MM.1S (cell line): ENCODE data around the gene NTM.

Experiments used
- DNase-seq: peaks from one replicate; pipeline ENCODE4 v3.0.0-alpha.2; 2015
- H2AFZ ChIP-seq: fragments of 300-600 bp; sonication (generic); 2 replicates; pipeline ENCODE4 v1.6.0; 2016; ENCODE audit warnings: antibody characterized with exemption, low read length
- H3F3A ChIP-seq: fragments of 300-600 bp; sonication (generic); 2 replicates; pipeline ENCODE4 v1.6.1; 2016; ENCODE audit warnings: mild to moderate bottlenecking, antibody characterized with exemption, low read length, moderate library complexity, mixed read lengths; ENCODE audit not compliant: insufficient read depth
- H3K27ac ChIP-seq: fragments of 300-600 bp; sonication (generic); 2 replicates; pipeline ENCODE4 v1.5.1; 2016; ENCODE audit warnings: mild to moderate bottlenecking, low read length
- H3K27me3 ChIP-seq: fragments of 300-600 bp; sonication (generic); replicated peaks from 2 replicates; pipeline ENCODE4 v1.6.0; 2016; ENCODE audit warnings: low read length; ENCODE audit not compliant: insufficient read depth
- H3K36me3 ChIP-seq: fragments of 300-600 bp; sonication (generic); replicated peaks from 2 replicates; pipeline ENCODE4 v1.6.1; 2016; ENCODE audit warnings: mild to moderate bottlenecking, low read length, mixed read lengths; ENCODE audit not compliant: insufficient read depth
- H3K4me1 ChIP-seq: fragments of 300-600 bp; sonication (generic); 2 replicates; pipeline ENCODE4 v1.6.1; 2016; ENCODE audit warnings: low read length, mixed read lengths
- H3K4me2 ChIP-seq: fragments of 300-600 bp; sonication (generic); 2 replicates; pipeline ENCODE4 v1.6.0; 2016; ENCODE audit warnings: low read depth, low read length
- H3K4me3 ChIP-seq: fragments of 300-600 bp; sonication (generic); 2 replicates; pipeline ENCODE4 v1.5.1; 2016; ENCODE audit warnings: low read length, mixed read lengths
- H3K79me2 ChIP-seq: fragments of 300-600 bp; sonication (generic); 2 replicates; pipeline ENCODE4 v1.6.1; 2016; ENCODE audit warnings: mixed run types, low read length, mixed read lengths
- H3K9ac ChIP-seq: fragments of 300-600 bp; sonication (generic); 2 replicates; pipeline ENCODE4 v1.6.1; 2016; ENCODE audit warnings: low read length, mixed read lengths
- H3K9me2 ChIP-seq: fragments of 300-600 bp; sonication (generic); replicated peaks from 2 replicates; pipeline ENCODE4 v1.6.1; 2016; ENCODE audit warnings: mild to moderate bottlenecking, low read length, mixed read lengths; ENCODE audit not compliant: insufficient read depth
- H3K9me3 ChIP-seq: fragments of 300-600 bp; sonication (generic); replicated peaks from 2 replicates; pipeline ENCODE4 v1.6.1; 2016; ENCODE audit warnings: mild to moderate bottlenecking, low read length, mixed read lengths; ENCODE audit not compliant: insufficient read depth
- H4K20me1 ChIP-seq: fragments of 300-600 bp; sonication (generic); 2 replicates; pipeline ENCODE4 v1.6.1; 2016; ENCODE audit warnings: mild to moderate bottlenecking, low read length, moderate library complexity, mixed read lengths; ENCODE audit not compliant: insufficient read depth
- CTCF ChIP-seq: fragments of 300-600 bp; sonication (generic); IDR thresholded peaks from 2 replicates; pipeline ENCODE4 v1.5.1; 2016; ENCODE audit warnings: antibody characterized with exemption, low read length, mixed read lengths
- EZH2 ChIP-seq: fragments of 300-600 bp; sonication (generic); optimal IDR thresholded peaks from 2 replicates; pipeline ENCODE3; 2017; ENCODE audit warnings: low read depth, mild to moderate bottlenecking, antibody characterized with exemption, low read length, mixed read lengths
- EZH2phosphoT487 ChIP-seq: fragments of 300-600 bp; sonication (generic); IDR thresholded peaks from 2 replicates; pipeline ENCODE4 v1.6.1; 2018; ENCODE audit warnings: antibody characterized with exemption, low read length

The NTM gene

GRCh38 chr11:132158091-132158490 lies 787.7 kb downstream of the NTM start:
- H3K4me1 ChIP-seq = no peaks in the 10 kb centered on the region
- H3F3A ChIP-seq = no peaks in the 10 kb centered on the region
- H3K9ac ChIP-seq = no peak overlapping the region
- no peaks in the 10 kb centered on the region for H3K9me2 ChIP-seq
- no peaks in the 10 kb centered on the region for H3K79me2 ChIP-seq
- H2AFZ ChIP-seq = no peak overlapping the region
- no peaks in the 10 kb centered on the region for H3K27me3 ChIP-seq
- H3K9me3 ChIP-seq = no peaks in the 10 kb centered on the region
- no peak overlapping the region for H3K4me2 ChIP-seq
- no peaks in the 10 kb centered on the region for H3K36me3 ChIP-seq
- H3K27ac ChIP-seq = no peak overlapping the region
- no peak overlapping the region for H3K4me3 ChIP-seq
- DNase-seq = no peak
- TF ChIP-seq EZH2phosphoT487 (no peak), CTCF (peak; percentile 20; the same call in 1 of the 2 replicates)
- H4K20me1 ChIP-seq = no peaks in the 10 kb centered on the region

GRCh38 chr11:132158696-132159095 lies 788.3 kb downstream of the NTM start:
- Histone ChIP-seq H2AFZ (no peak overlapping the region), H3K79me2 (no peaks in the 10 kb centered on the region), H3K4me1 (no peaks in the 10 kb centered on the region), H3K36me3 (no peaks in the 10 kb centered on the region), H3K9me3 (no peaks in the 10 kb centered on the region), H3K9ac (no peak overlapping the region), H3K4me3 (no peak overlapping the region), H3K27ac (no peak overlapping the region), H3K9me2 (no peaks in the 10 kb centered on the region), H4K20me1 (no peaks in the 10 kb centered on the region), H3K4me2 (no peak overlapping the region), H3F3A (no peaks in the 10 kb centered on the region), H3K27me3 (no peaks in the 10 kb centered on the region)
- TF ChIP-seq CTCF = no peak
- no peak for TF ChIP-seq EZH2phosphoT487
- no peak for TF ChIP-seq EZH2
- no peak for DNase-seq

- no peak for TF ChIP-seq CTCF
- no peak for TF ChIP-seq EZH2
- TF ChIP-seq EZH2phosphoT487 = no peak
- Histone ChIP-seq H3K36me3 (no peaks in the 10 kb centered on the region), H3F3A (no peaks in the 10 kb centered on the region), H4K20me1 (no peaks in the 10 kb centered on the region), H3K79me2 (no peaks in the 10 kb centered on the region), H3K9ac (no peak overlapping the region), H3K27me3 (no peaks in the 10 kb centered on the region), H3K9me3 (no peaks in the 10 kb centered on the region), H2AFZ (no peak overlapping the region), H3K4me1 (no peaks in the 10 kb centered on the region), H3K9me2 (no peaks in the 10 kb centered on the region), H3K4me3 (no peak overlapping the region), H3K4me2 (no peak overlapping the region), H3K27ac (no peak overlapping the region)
- no peak for DNase-seq
Observed at GRCh38 chr11:132161403-132162078, 791.1 kb downstream of the NTM start.
